KMS-11 (cell line): Measurements from ENCODE around the gene ZNF892.

Experiments
- H2AFZ ChIP-seq: fragments of 200-600 bp; sonication (generic); 2 replicates; pipeline ENCODE4 v1.6.1; 2016; ENCODE audit warnings: antibody characterized with exemption, mixed run types, low read depth
- H3K27ac ChIP-seq: fragments of 200-600 bp; sonication (generic); 2 replicates; pipeline ENCODE4 v1.6.1; 2016; ENCODE audit warnings: mild to moderate bottlenecking, mixed run types
- H3K27me3 ChIP-seq: fragments of 200-600 bp; sonication (generic); 2 replicates; pipeline ENCODE4 v1.6.1; 2017; ENCODE audit warnings: mild to moderate bottlenecking, low read depth, mixed run types, moderate library complexity; ENCODE audit not compliant: insufficient read depth
- H3K36me3 ChIP-seq: fragments of 200-600 bp; sonication (generic); 2 replicates; pipeline ENCODE4 v1.6.1; 2017; ENCODE audit warnings: mild to moderate bottlenecking, mixed run types; ENCODE audit not compliant: insufficient read depth
- H3K4me1 ChIP-seq: fragments of 200-600 bp; sonication (generic); 2 replicates; pipeline ENCODE4 v1.6.1; 2016; ENCODE audit warnings: mild to moderate bottlenecking, low read depth, mixed run types; ENCODE audit not compliant: poor library complexity, severe bottlenecking
- H3K4me2 ChIP-seq: fragments of 200-600 bp; sonication (generic); 2 replicates; pipeline ENCODE4 v1.7.0; 2016; ENCODE audit warnings: mild to moderate bottlenecking, mixed run types
- H3K4me3 ChIP-seq: fragments of 200-600 bp; sonication (generic); IDR thresholded peaks from 2 replicates; pipeline ENCODE4 v1.6.1; 2017; ENCODE audit warnings: low read depth, low read length, mixed read lengths; ENCODE audit not compliant: insufficient read depth
- H3K79me2 ChIP-seq: fragments of 200-600 bp; sonication (generic); 2 replicates; pipeline ENCODE4 v1.6.1; 2016; ENCODE audit warnings: low read depth, mixed run types; ENCODE audit not compliant: insufficient read depth
- H3K9ac ChIP-seq: fragments of 200-600 bp; sonication (generic); 2 replicates; pipeline ENCODE4 v1.6.1; 2016; ENCODE audit warnings: mild to moderate bottlenecking, mixed run types
- H4K20me1 ChIP-seq: fragments of 200-600 bp; sonication (generic); 2 replicates; pipeline ENCODE4 v1.6.1; 2016; ENCODE audit warnings: mild to moderate bottlenecking, mixed run types; ENCODE audit not compliant: insufficient read depth
- CTCF ChIP-seq: fragments of 200-600 bp; sonication (generic); conservative IDR thresholded peaks from 2 replicates; pipeline ENCODE4 v1.6.1; 2017; ENCODE audit warnings: low read depth, mild to moderate bottlenecking, antibody characterized with exemption, low read length, moderate library complexity, mixed read lengths

Gene ZNF892

GRCh38 chr2:95174031-95174542 lies 33.2 kb upstream of the ZNF892 start:
- no peak overlapping the region for H3K9ac ChIP-seq
- H3K36me3 ChIP-seq, result no peaks in the 10 kb centered on the region
- no peak overlapping the region for H2AFZ ChIP-seq
- no peaks in the 10 kb centered on the region for H3K4me1 ChIP-seq
- no peaks in the 10 kb centered on the region for H3K79me2 ChIP-seq
- no peak overlapping the region for H3K27ac ChIP-seq
- H3K27me3 ChIP-seq, result no peaks in the 10 kb centered on the region
- H3K4me3 ChIP-seq, result no peak overlapping the region
- no peaks in the 10 kb centered on the region for H4K20me1 ChIP-seq
- no peak overlapping the region for H3K4me2 ChIP-seq
- no peak for TF ChIP-seq CTCF

- H2AFZ ChIP-seq, result no peak overlapping the region
- H3K4me2 ChIP-seq, result no peak overlapping the region
- no peak overlapping the region for H3K9ac ChIP-seq
- H4K20me1 ChIP-seq, result no peaks in the 10 kb centered on the region
- no peak overlapping the region for H3K27ac ChIP-seq
- no peak overlapping the region for H3K4me3 ChIP-seq
- no peaks in the 10 kb centered on the region for H3K27me3 ChIP-seq
- H3K36me3 ChIP-seq, result no peaks in the 10 kb centered on the region
- H3K79me2 ChIP-seq, result no peaks in the 10 kb centered on the region
- H3K4me1 ChIP-seq, result no peaks in the 10 kb centered on the region
- no peak for TF ChIP-seq CTCF
These were observed 27.9 kb upstream of the ZNF892 start for GRCh38 chr2:95179451-95179850.

GRCh38 chr2:95181774-95182173 lies 25.5 kb upstream of the ZNF892 start:
- TF ChIP-seq CTCF, result no peak
- Histone ChIP-seq H3K27ac (no peak overlapping the region), H3K4me3 (no peak overlapping the region), H3K36me3 (no peaks in the 10 kb centered on the region), H3K4me1 (no peaks in the 10 kb centered on the region), H3K27me3 (no peaks in the 10 kb centered on the region), H4K20me1 (no peaks in the 10 kb centered on the region), H3K9ac (no peak overlapping the region), H3K4me2 (no peak overlapping the region), H2AFZ (no peak overlapping the region), H3K79me2 (no peaks in the 10 kb centered on the region)

GRCh38 chr2:95185197-95185596 lies 22.1 kb upstream of the ZNF892 start:
- no peak overlapping the region for H3K4me3 ChIP-seq
- H3K4me1 ChIP-seq, result no peaks in the 10 kb centered on the region
- no peak overlapping the region for H2AFZ ChIP-seq
- H3K27ac ChIP-seq, result no peak overlapping the region
- H3K79me2 ChIP-seq, result no peaks in the 10 kb centered on the region
- no peaks in the 10 kb centered on the region for H3K36me3 ChIP-seq
- H4K20me1 ChIP-seq, result no peaks in the 10 kb centered on the region
- no peak overlapping the region for H3K4me2 ChIP-seq
- no peak overlapping the region for H3K9ac ChIP-seq
- no peaks in the 10 kb centered on the region for H3K27me3 ChIP-seq
- no peak for TF ChIP-seq CTCF
